ENCODE data around the gene STK11. TPM values are rescaled to one million over a fixed set of nuclear protein-coding genes. Genes with fewer than 3 reads are reported as not detected.

STK11 gene
- polyA plus RNA-seq, 2 of the 4 experiments (the other 2 are of a cell fraction) = 16.2 to 33.6 TPM

GRCh38 chr19:1217366-1217765 lies 11.8 kb downstream of the STK11 start:
- WGBS (ENCODE audit: missing lambda C conversion rate) = 83% methylated on average over 8 of the region's 15 CpGs
- H3K27ac ChIP-seq = no peak overlapping the region
- H3K4me2 ChIP-seq = no peak overlapping the region
- CTCF ChIA-PET = interaction anchor here (0.8 to 2.9 kb wide), 7 partner anchors 11 to 152 kb away, joined by 3 to 19 read pairs (median 4); no protein-coding TSS in a partner anchor
- DNase-seq (ENCODE audit: low read depth in 1 of 2, low spot score in 1 of 2) (no peak), FAIRE-seq (no peak), ATAC-seq (no peak)
- POLR2A ChIA-PET = no interaction called here
- no peak overlapping the region for H3K4me3 ChIP-seq
- peaks cover 29% of the 10 kb centered on the region for H3K4me1 ChIP-seq
- no peak for TF ChIP-seq RNF2 (IDR thresholded peaks at IDR 0.05; ENCODE audit: borderline replicate concordance, low read depth)
- TF ChIP-seq HMGXB4 (CRISPR knock-in tag; IDR thresholded peaks at IDR 0.05; ENCODE audit: borderline replicate concordance) = no peak
- no peak for TF ChIP-seq NR3C1 (IDR thresholded peaks at IDR 0.05)
- TF ChIP-seq JUN (IDR thresholded peaks at IDR 0.05) = no peak
- no peak for TF ChIP-seq MYC (IDR thresholded peaks at IDR 0.05; ENCODE audit: borderline replicate concordance, low read length)
- no peaks in the 10 kb centered on the region for H3K9me3 ChIP-seq

GRCh38 chr19:1218751-1219567 lies 13.4 kb downstream of the STK11 start:
- Histone ChIP-seq H3K4me1 (peaks cover 35% of the 10 kb centered on the region), H3K9me3 (no peaks in the 10 kb centered on the region), H3K4me3 (no peak overlapping the region), H3K4me2 (no peak overlapping the region), H3K27ac (no peak overlapping the region)
- ATAC-seq (no peak), DNase-seq (ENCODE audit: low read depth in 1 of 2, low spot score in 1 of 2) (no peak), FAIRE-seq (no peak)
- ChIA-PET POLR2A (no interaction called here), CTCF (interaction anchor here (1.0 to 5.3 kb wide), 6 partner anchors 16 to 48 kb away, joined by 3 to 38 read pairs (median 5); partner anchors contain the start of gene CBARP)
- TF ChIP-seq HOXA7 (CRISPR knock-in tag; IDR thresholded peaks at IDR 0.05) = no peak
- no peak for TF ChIP-seq MYC (IDR thresholded peaks at IDR 0.05; ENCODE audit: borderline replicate concordance, low read length)
- no peak for TF ChIP-seq TFCP2L1 (CRISPR knock-in tag; IDR thresholded peaks at IDR 0.05)
- no peak for TF ChIP-seq MAX (IDR thresholded peaks at IDR 0.05)
- TF ChIP-seq HOXB5 (CRISPR knock-in tag; IDR thresholded peaks at IDR 0.05) = no peak
- TF ChIP-seq ESRRA (IDR thresholded peaks at IDR 0.05; ENCODE audit: borderline replicate concordance, low read length) = no peak
- no peak for TF ChIP-seq TP53 (CRISPR knock-in tag; IDR thresholded peaks at IDR 0.05)
- no peak for TF ChIP-seq REST (IDR thresholded peaks at IDR 0.05)
- TF ChIP-seq ZC3H11A (IDR thresholded peaks at IDR 0.05) = no peak
- TF ChIP-seq JUN (IDR thresholded peaks at IDR 0.05) = no peak
- 91% methylated on average over 17 of the region's 37 CpGs for WGBS (ENCODE audit: missing lambda C conversion rate)

GRCh38 chr19:1219786-1220476 lies 14.4 kb downstream of the STK11 start:
- Histone ChIP-seq H3K9me3 (no peaks in the 10 kb centered on the region), H3K4me2 (no peak overlapping the region), H3K4me3 (no peak overlapping the region), H3K4me1 (peaks cover 26% of the 10 kb centered on the region), H3K27ac (no peak overlapping the region)
- ChIA-PET POLR2A (no interaction called here), CTCF (interaction anchor here (1.1 to 5.3 kb wide), 12 partner anchors 9 to 107 kb away, joined by 3 to 38 read pairs (median 14); partner anchors contain the start of genes ATP5F1D and CBARP)
- no peak for DNase-seq (ENCODE audit: low read depth in 1 of 2, low spot score in 1 of 2)
- no peak for FAIRE-seq
- no peak for ATAC-seq
- 91% methylated on average over 7 of the region's 19 CpGs for WGBS (ENCODE audit: missing lambda C conversion rate)
- no peak for TF ChIP-seq CTCF (IDR thresholded peaks at IDR 0.05)
- TF ChIP-seq ELK1 (IDR thresholded peaks at IDR 0.05; ENCODE audit: low read depth, low read length) = no peak
- TF ChIP-seq CBX2 (IDR thresholded peaks at IDR 0.05; ENCODE audit: borderline replicate concordance, low read depth) = no peak
- TF ChIP-seq POLR2A (IDR thresholded peaks at IDR 0.05; ENCODE audit: low read length) = no peak
- no peak for TF ChIP-seq RAD21 (conservative IDR thresholded peaks at IDR 0.05 in 1 of 2, IDR thresholded peaks at IDR 0.05 in 1 of 2)
- TF ChIP-seq HOXA7 (CRISPR knock-in tag; IDR thresholded peaks at IDR 0.05) = no peak
